Vagina (tissue), 2 donors: ENCODE data around the gene CTR9. TPM values are rescaled to one million over a fixed set of nuclear protein-coding genes. Genes with fewer than 3 reads are reported as not detected.

Source experiments
- DNase-seq, 2 donors: peaks; one replicate each; pipeline ENCODE4 v3.0.0-alpha.2; 2017; ENCODE audit errors: extremely low spot score in 2 of 2
- H3K27ac ChIP-seq: fragments of 200-600 bp; sonication (generic); one replicate; pipeline ENCODE4 v1.5.1; 2019
- H3K27me3 ChIP-seq: fragments of 200-600 bp; sonication (generic); one replicate; pipeline ENCODE4 v1.5.1; 2019
- H3K36me3 ChIP-seq, 2 donors: fragments of 200-600 bp; sonication (generic); one replicate each; pipeline ENCODE4 v1.5.1; 2017 to 2019
- H3K4me1 ChIP-seq: fragments of 200-600 bp; sonication (generic); one replicate; pipeline ENCODE4 v1.5.1; 2019
- H3K4me3 ChIP-seq, 2 donors: fragments of 200-600 bp; sonication (generic); 1 replicate in 1 of 2; 2 replicates in 1 of 2; pipeline ENCODE4 v1.5.1; 2016 to 2019
- H3K9me3 ChIP-seq: fragments of 200-600 bp; sonication (generic); one replicate; pipeline ENCODE4 v1.5.1; 2019
- POLR2A ChIP-seq, 2 donors: fragments of 450-650 bp; IDR thresholded peaks; one replicate each; pipeline ENCODE4 v1.6.1; 2017; ENCODE audit warnings: antibody characterized with exemption in 2 of 2, mild to moderate bottlenecking in 2 of 2, moderate library complexity in 2 of 2
- POLR2AphosphoS5 ChIP-seq, 2 donors: sonication (generic); formaldehyde crosslinking; IDR thresholded peaks; one replicate each; pipeline ENCODE4 v1.9.0; 2017; ENCODE audit warnings: antibody characterized with exemption in 2 of 2, mild to moderate bottlenecking in 2 of 2, low read depth in 1 of 2; ENCODE audit not compliant: insufficient read depth in 1 of 2
- intact Hi-C: fragments of 100-400 bp; cut with DNase I; formaldehyde crosslinking; loops from one replicate; pipeline ENCODE4 v1.15.1; 2023
- total RNA-seq: library from RNA; depleted of rRNA; stranded (reverse); fragments of >200 nt; gene quantifications from one replicate; pipeline ENCODE4 v1.2.3, GENCODE V29; 2016
- TF ChIP-seq, protein P1 (sequence below), 3 experiments: fragments of 450-650 bp in 2 of 3; fragments of 200-600 bp in 1 of 3; sonication (generic) in 1 of 3; IDR thresholded peaks; one replicate each; pipeline ENCODE4 v1.5.1; 2017 to 2019; ENCODE audit warnings: antibody characterized with exemption in 3 of 3, mild to moderate bottlenecking in 2 of 3, moderate library complexity in 2 of 3

Gene CTR9
- total RNA-seq, 1 donor from 2014 or later: 20.6 TPM

DNA sequence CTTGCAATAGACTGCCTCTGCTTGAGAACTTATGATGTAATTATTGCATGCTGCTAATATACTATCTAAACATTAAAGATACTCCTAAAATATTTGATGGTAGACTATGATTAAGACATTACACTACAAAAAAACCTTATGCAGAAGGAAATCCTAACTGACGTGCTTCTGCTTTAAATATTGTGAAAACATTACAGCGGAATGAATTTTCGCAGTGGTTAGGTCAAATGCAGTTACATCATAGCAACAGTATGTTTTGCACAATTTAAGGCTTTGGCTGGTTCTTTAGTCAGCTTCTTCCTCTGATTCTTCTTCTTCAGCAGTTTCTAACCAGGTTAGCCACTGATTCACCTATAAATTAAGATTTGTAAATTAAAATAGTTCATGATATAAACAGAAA, 46.5 kb downstream of the CTR9 start:
- no peak for TF ChIP-seq POLR2AphosphoS5 (IDR thresholded peaks at IDR 0.05; ENCODE audit: insufficient read depth in 1 of 2, low read depth in 1 of 2)
- Histone ChIP-seq H3K27me3 (no peaks in the 10 kb centered on the region), H3K27ac (no peak overlapping the region), H3K4me1 (peaks cover 12% of the 10 kb centered on the region), H3K9me3 (no peaks in the 10 kb centered on the region), H3K36me3 (peaks cover 7 to 64% of the 10 kb centered on the region in 2 donors), H3K4me3 (no peak overlapping the region)
- intact Hi-C loops: loop anchor here (10.0 kb wide), 1 partner anchor 987 kb away; no protein-coding TSS in a partner anchor
- no peak for DNase-seq

DNA sequence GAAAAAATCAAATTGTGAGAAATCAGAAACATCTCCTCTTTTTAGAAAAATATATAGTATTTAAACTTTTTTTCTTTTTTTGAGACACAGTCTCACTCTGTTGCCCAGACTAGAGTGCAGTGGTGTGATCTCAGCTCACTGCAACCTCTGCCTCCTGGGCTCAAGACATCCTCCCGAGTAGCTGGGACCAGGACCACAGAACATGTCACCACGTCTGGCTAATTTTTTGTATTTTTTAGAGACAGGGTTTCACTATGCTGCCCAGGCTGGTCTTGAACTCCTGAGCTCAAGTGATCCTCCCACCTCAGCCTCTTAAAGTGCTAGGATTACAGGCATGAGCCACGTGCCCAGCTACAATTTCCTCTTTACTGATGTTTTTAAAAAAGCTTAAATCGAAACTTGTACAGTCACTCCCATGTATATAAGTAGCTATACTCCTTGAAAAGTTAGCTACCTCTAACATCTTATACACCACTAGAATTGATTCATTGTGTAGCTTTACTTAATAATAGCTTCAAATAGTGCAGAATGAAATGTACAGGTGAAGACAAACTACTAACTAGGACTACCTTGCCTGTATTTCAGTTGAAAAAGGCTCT, 47.4 kb downstream of the CTR9 start:
- DNase-seq: no peak
- intact Hi-C loops: loop anchor here (10.0 kb wide), 1 partner anchor 986 kb away; no protein-coding TSS in a partner anchor
- no peak overlapping the region for H3K27ac ChIP-seq
- TF ChIP-seq POLR2AphosphoS5 (IDR thresholded peaks at IDR 0.05; ENCODE audit: insufficient read depth in 1 of 2, low read depth in 1 of 2): no peak
- no peak for TF ChIP-seq POLR2A (IDR thresholded peaks at IDR 0.05)
- TF ChIP-seq, protein P1, sequence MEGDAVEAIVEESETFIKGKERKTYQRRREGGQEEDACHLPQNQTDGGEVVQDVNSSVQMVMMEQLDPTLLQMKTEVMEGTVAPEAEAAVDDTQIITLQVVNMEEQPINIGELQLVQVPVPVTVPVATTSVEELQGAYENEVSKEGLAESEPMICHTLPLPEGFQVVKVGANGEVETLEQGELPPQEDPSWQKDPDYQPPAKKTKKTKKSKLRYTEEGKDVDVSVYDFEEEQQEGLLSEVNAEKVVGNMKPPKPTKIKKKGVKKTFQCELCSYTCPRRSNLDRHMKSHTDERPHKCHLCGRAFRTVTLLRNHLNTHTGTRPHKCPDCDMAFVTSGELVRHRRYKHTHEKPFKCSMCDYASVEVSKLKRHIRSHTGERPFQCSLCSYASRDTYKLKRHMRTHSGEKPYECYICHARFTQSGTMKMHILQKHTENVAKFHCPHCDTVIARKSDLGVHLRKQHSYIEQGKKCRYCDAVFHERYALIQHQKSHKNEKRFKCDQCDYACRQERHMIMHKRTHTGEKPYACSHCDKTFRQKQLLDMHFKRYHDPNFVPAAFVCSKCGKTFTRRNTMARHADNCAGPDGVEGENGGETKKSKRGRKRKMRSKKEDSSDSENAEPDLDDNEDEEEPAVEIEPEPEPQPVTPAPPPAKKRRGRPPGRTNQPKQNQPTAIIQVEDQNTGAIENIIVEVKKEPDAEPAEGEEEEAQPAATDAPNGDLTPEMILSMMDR (IDR thresholded peaks at IDR 0.05): no peak
- peaks cover 13 to 73% of the 10 kb centered on the region in 2 donors for H3K36me3 ChIP-seq
- H3K9me3 ChIP-seq: no peaks in the 10 kb centered on the region
- H3K27me3 ChIP-seq: no peaks in the 10 kb centered on the region
- H3K4me1 ChIP-seq: peaks cover 11% of the 10 kb centered on the region
- no peak overlapping the region for H3K4me3 ChIP-seq

DNA sequence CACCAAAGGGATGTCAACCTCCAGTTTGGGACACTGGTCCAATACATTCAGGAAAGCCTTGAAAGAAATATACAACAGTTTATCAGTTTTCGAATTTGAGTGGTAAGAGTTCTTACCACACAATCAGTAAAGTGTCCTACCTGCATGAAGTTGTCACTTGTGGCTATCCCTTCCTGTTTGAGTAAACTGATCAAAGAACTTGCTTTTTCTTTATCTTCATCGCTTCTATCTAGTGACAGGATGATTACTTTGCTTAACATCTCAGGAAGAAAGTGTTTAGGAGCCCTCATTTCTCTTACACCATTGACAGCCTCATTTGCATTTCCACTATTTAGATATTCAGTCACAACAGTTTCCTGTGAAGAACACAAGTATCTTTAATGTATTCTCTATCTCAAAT, 49.2 kb downstream of the CTR9 start:
- peaks cover 23% of the 10 kb centered on the region for H3K4me1 ChIP-seq
- TF ChIP-seq POLR2A (IDR thresholded peaks at IDR 0.05) (no peak), POLR2AphosphoS5 (IDR thresholded peaks at IDR 0.05; ENCODE audit: insufficient read depth in 1 of 2, low read depth in 1 of 2) (no peak)
- TF ChIP-seq, protein P1 (IDR thresholded peaks at IDR 0.05): no peak

DNA sequence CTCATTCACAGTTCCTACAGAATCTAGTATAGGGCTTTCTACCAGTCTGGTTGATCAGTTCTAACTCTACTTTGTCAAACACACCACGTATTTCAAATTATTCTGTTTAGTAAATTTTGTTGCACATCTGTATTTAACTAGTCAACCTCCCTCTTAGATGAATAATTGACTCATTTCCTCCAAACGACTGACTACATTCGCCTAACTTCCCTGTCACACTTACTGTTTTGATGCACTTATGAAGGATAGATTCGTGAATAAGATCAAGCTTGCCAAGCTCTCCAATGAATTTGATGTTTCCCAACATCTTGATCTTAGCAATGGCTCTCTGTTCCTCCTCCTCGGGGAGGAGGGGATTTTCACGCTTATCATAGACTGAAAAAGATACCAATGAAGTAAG, 52.6 kb downstream of the CTR9 start:
- no peak overlapping the region for H3K4me3 ChIP-seq
- H3K9me3 ChIP-seq: no peaks in the 10 kb centered on the region
- no peaks in the 10 kb centered on the region for H3K27me3 ChIP-seq
- intact Hi-C loops: loop anchor here (5.0 kb wide), 1 partner anchor 1239 kb away; no protein-coding TSS in a partner anchor
- no peak overlapping the region for H3K27ac ChIP-seq
- DNase-seq: no peak
- H3K4me1 ChIP-seq: peaks cover 43% of the 10 kb centered on the region
- TF ChIP-seq POLR2A (IDR thresholded peaks at IDR 0.05): no peak
- TF ChIP-seq, protein P1 (IDR thresholded peaks at IDR 0.05): no peak
- TF ChIP-seq POLR2AphosphoS5 (IDR thresholded peaks at IDR 0.05; ENCODE audit: insufficient read depth in 1 of 2, low read depth in 1 of 2): no peak
- peaks cover 13 to 84% of the 10 kb centered on the region in 2 donors for H3K36me3 ChIP-seq

More for the DNA sequence above, 49.2 kb downstream of the CTR9 start:
- Histone ChIP-seq H3K27me3 (no peaks in the 10 kb centered on the region), H3K27ac (no peak overlapping the region), H3K9me3 (no peaks in the 10 kb centered on the region), H3K4me3 (no peak overlapping the region), H3K36me3 (peaks cover 13 to 92% of the 10 kb centered on the region in 2 donors)
- DNase-seq: no peak
- intact Hi-C loops: loop anchor here (5.0 kb wide), 1 partner anchor 1242 kb away; no protein-coding TSS in a partner anchor

DNA sequence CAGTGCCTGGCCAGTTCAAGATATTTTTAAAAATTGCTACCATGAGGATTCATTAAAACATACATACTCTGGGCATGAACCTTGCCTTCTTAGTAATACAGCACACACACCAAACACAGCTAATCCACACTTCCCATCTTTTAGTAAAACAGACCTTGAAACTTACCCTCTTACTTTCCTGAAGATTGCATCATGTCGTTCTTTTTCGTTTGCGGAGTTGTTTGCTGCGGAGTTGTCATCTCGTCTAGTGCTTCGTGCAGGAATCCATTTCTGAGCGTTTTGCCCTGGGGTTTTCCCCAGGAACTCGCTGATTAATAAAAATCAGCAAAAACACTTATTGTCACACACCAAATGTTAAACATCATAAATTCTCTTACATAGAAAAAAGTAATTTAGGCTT, 54.7 kb downstream of the CTR9 start:
- H3K27me3 ChIP-seq: no peaks in the 10 kb centered on the region
- H3K9me3 ChIP-seq: no peaks in the 10 kb centered on the region
- H3K4me3 ChIP-seq: no peak overlapping the region
- intact Hi-C loops: loop anchor here (5.0 kb wide), 1 partner anchor 52 kb away; the partner anchor contains the start of gene ZBED5
- DNase-seq: no peak
- H3K36me3 ChIP-seq: peaks cover 8 to 64% of the 10 kb centered on the region in 2 donors
- peaks cover 50% of the 10 kb centered on the region for H3K4me1 ChIP-seq
- H3K27ac ChIP-seq: no peak overlapping the region
- TF ChIP-seq, protein P1 (IDR thresholded peaks at IDR 0.05): no peak
- TF ChIP-seq POLR2A (IDR thresholded peaks at IDR 0.05) (no peak), POLR2AphosphoS5 (IDR thresholded peaks at IDR 0.05; ENCODE audit: insufficient read depth in 1 of 2, low read depth in 1 of 2) (no peak)
